NT2/D1 (cell line): ENCODE results near the gene KRTAP4-6.

Experiments used
- YY1 ChIP-seq: IDR thresholded peaks from 2 replicates; pipeline ENCODE4 v1.6.1; 2011; ENCODE audit not compliant: insufficient read length, insufficient read depth
- ZNF274 ChIP-seq: IDR thresholded peaks from 2 replicates; pipeline ENCODE4 v1.6.1; 2011; ENCODE audit warnings: mild to moderate bottlenecking, low read depth, low read length

- TF ChIP-seq ZNF274, result no peak
- TF ChIP-seq YY1, result no peak
Observed at GRCh38 chr17:41145261-41145660, 4.9 kb upstream of the KRTAP4-6 start.
